Body of pancreas (tissue), 4 donors: Measurements from ENCODE around the gene ACCS. TPM values are rescaled to one million over a fixed set of nuclear protein-coding genes. Genes with fewer than 3 reads are reported as not detected.

Source experiments
- ATAC-seq: fragments of 150-250 bp; one replicate; pipeline ENCODE4 v1.9.1; 2016
- DNase-seq, 4 donors: peaks; one replicate each; pipeline ENCODE4 v3.0.0-alpha.2; 2019
- H3K27ac ChIP-seq, 4 donors: fragments of 200-600 bp; sonication (generic); 1 replicate in 3 of 4; 2 replicates in 1 of 4; pipeline versions ENCODE4 v1.5.1 to v1.6.1; 2016 to 2019; ENCODE audit warnings: mild to moderate bottlenecking in 1 of 4, mixed read lengths in 1 of 4, moderate library complexity in 1 of 4
- H3K27me3 ChIP-seq, 2 donors: fragments of 200-600 bp; sonication (generic); one replicate each; pipeline ENCODE4 v1.6.0; 2016; ENCODE audit warnings: mild to moderate bottlenecking in 1 of 2
- H3K36me3 ChIP-seq, 2 donors: fragments of 200-600 bp; sonication (generic); replicated peaks in 1 of 2; 2 replicates each; pipeline ENCODE4 v1.5.1; 2016; ENCODE audit warnings: low read depth in 2 of 2; ENCODE audit not compliant: insufficient read depth in 1 of 2
- H3K4me1 ChIP-seq: fragments of 200-600 bp; sonication (generic); one replicate; pipeline ENCODE4 v1.6.0; 2016
- H3K4me3 ChIP-seq, 2 donors: fragments of 200-600 bp; sonication (generic); 1 replicate in 1 of 2; 2 replicates in 1 of 2; pipeline ENCODE4 v1.5.1; 2016 to 2019
- H3K9me3 ChIP-seq, 3 donors: fragments of 200-600 bp; sonication (generic); 1 replicate in 2 of 3; 2 replicates in 1 of 3; pipeline ENCODE4 v1.5.1; 2016
- CTCF ChIP-seq, 7 experiments: fragments of 450-650 bp in 4 of 7; fragments of 200-600 bp in 3 of 7; sonication (generic) in 3 of 7; IDR thresholded peaks; one replicate each; pipeline ENCODE4 v1.5.1; 2016 to 2019; ENCODE audit warnings: antibody characterized with exemption in 7 of 7
- POLR2A ChIP-seq, 3 donors: fragments of 450-650 bp; IDR thresholded peaks; one replicate each; pipeline ENCODE4 v1.6.1; 2016; ENCODE audit warnings: antibody characterized with exemption in 3 of 3, mild to moderate bottlenecking in 2 of 3
- WGBS, 2 donors: methylation state at CpG; one replicate each; pipeline ENCODE4 v1.1.5; 2017; 5-methylcytosine and 5-hydroxymethylcytosine counted together
- intact Hi-C: fragments of 100-400 bp; cut with DNase I; formaldehyde crosslinking; loops from one replicate; pipeline ENCODE4 v1.15.1; 2023
- total RNA-seq, 2 donors: library from RNA; depleted of rRNA; stranded (reverse); fragments of >200 nt; gene quantifications; one replicate each; pipeline ENCODE4 v1.1.0, GENCODE V29; 2016

Gene ACCS
- total RNA-seq, 2 donors from 2014 or later: 14.3 to 64.9 TPM

GRCh38 chr11:44072757-44073658, 6.9 kb downstream of the ACCS start:
- Histone ChIP-seq H3K4me3 (no peak overlapping the region), H3K36me3 (peaks cover 0 to 3% of the 10 kb centered on the region in 2 donors), H3K9me3 (no peaks in the 10 kb centered on the region), H3K4me1 (no peaks in the 10 kb centered on the region), H3K27me3 (no peaks in the 10 kb centered on the region), H3K27ac (no peak overlapping the region)
- ATAC-seq (no peak), DNase-seq (no peak)
- intact Hi-C loops: no loop called here
- WGBS, 2 donors: 90 to 91% methylated on average over 8 of the region's 8 CpGs
- TF ChIP-seq POLR2A (IDR thresholded peaks at IDR 0.05) (no peak), CTCF (IDR thresholded peaks at IDR 0.05) (no peak)

DNA sequence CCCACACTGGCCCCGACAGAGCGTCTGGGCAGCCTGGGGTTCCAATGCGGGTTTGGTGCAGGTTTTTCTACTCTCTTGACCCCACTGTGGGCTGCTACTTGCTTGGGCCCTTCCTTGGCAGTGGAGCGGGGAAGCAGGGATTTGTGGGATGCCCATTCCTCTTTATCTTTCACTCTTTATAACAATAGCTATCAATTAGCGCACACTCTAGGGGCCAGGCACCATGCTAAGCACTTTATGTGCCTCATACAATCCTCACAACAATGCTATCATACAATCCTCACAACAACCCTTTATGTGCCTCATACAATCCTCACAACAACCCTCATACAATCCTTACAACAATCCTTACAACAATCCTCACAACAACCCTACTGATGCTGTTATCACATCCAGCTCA, 12.7 kb downstream of the ACCS start:
- 85 to 88% methylated on average over 5 of the region's 5 CpGs for WGBS, 2 donors
- DNase-seq: no peak
- H3K27ac ChIP-seq: no peak overlapping the region
- H3K4me1 ChIP-seq: no peaks in the 10 kb centered on the region
- H3K27me3 ChIP-seq: no peaks in the 10 kb centered on the region
- intact Hi-C loops: no loop called here
- H3K9me3 ChIP-seq: no peaks in the 10 kb centered on the region
- no peak for ATAC-seq
- no peak overlapping the region for H3K4me3 ChIP-seq
- TF ChIP-seq CTCF (IDR thresholded peaks at IDR 0.05): no peak
- no peak for TF ChIP-seq POLR2A (IDR thresholded peaks at IDR 0.05)
- peaks cover 0 to 3% of the 10 kb centered on the region in 2 donors for H3K36me3 ChIP-seq

- H3K9me3 ChIP-seq: no peaks in the 10 kb centered on the region
- H3K27ac ChIP-seq: no peak overlapping the region
- no peak overlapping the region for H3K4me3 ChIP-seq
- no peak for DNase-seq
- TF ChIP-seq CTCF (IDR thresholded peaks at IDR 0.05) (no peak), POLR2A (IDR thresholded peaks at IDR 0.05) (no peak)
- ATAC-seq: no peak
- intact Hi-C loops: no loop called here
- H3K4me1 ChIP-seq: no peaks in the 10 kb centered on the region
- peaks cover 0 to 3% of the 10 kb centered on the region in 2 donors for H3K36me3 ChIP-seq
- WGBS, 2 donors: 88 to 90% methylated on average over 6 of the region's 6 CpGs
- no peaks in the 10 kb centered on the region for H3K27me3 ChIP-seq
Observed at GRCh38 chr11:44079376-44079775, 13.3 kb downstream of the ACCS start.

DNA sequence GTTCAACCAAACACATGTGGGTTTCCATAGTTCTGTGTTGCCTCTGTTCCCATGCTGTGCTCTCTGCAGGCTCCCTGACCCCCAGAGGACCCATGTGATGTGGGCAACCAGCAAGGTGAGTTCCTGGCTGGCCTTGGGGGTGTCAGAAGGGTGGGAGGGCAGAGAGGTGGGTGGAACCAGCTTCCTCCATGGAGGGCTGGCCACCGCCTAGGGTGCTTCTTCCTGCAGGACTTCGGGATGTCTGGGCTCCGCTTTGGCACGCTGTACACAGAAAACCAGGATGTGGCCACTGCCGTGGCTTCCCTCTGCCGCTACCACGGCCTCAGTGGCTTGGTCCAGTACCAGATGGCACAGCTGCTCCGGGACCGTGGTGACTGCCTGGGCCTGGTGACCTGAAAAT, 14.9 kb downstream of the ACCS start:
- no peaks in the 10 kb centered on the region for H3K9me3 ChIP-seq
- 96 to 97% methylated on average over 5 to 9 of the region's 9 CpGs for WGBS, 2 donors
- peaks cover 0 to 3% of the 10 kb centered on the region in 2 donors for H3K36me3 ChIP-seq
- TF ChIP-seq CTCF (IDR thresholded peaks at IDR 0.05): no peak
- H3K4me3 ChIP-seq: no peak overlapping the region
- H3K27ac ChIP-seq: no peak overlapping the region
- no peak for DNase-seq
- intact Hi-C loops: no loop called here
- H3K27me3 ChIP-seq: no peaks in the 10 kb centered on the region
- ATAC-seq: no peak
- H3K4me1 ChIP-seq: no peaks in the 10 kb centered on the region

DNA sequence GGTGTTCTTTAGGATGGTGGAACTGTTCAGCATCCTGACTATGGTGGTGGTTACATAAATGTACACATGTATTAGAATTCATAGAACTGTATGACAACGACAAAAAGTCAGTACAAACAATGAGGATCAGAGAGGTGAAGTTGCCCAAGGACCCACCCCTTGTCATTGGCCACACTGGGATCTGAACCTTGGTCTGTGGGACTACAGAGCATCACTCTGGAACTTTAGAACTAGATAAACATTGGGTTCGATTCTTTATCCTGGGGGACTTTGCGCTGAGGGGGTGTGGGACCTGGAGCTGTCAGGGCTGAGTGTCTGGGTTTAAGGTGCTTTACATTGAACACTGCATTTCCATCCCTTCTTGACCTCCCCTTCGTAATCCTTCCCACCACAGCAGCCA, 16.6 kb downstream of the ACCS start:
- Histone ChIP-seq H3K4me1 (no peaks in the 10 kb centered on the region), H3K9me3 (no peaks in the 10 kb centered on the region), H3K4me3 (no peak overlapping the region), H3K27ac (no peak overlapping the region), H3K36me3 (peaks cover 0 to 3% of the 10 kb centered on the region in 2 donors), H3K27me3 (no peaks in the 10 kb centered on the region)
- DNase-seq: no peak
- ATAC-seq: no peak
- TF ChIP-seq CTCF (IDR thresholded peaks at IDR 0.05) (no peak), POLR2A (IDR thresholded peaks at IDR 0.05) (no peak)
- WGBS, 2 donors: 79 to 89% methylated on average over 4 of the region's 4 CpGs
- intact Hi-C loops: no loop called here
